GM12878 (cell line): ENCODE data around the gene MTX1. TPM values are rescaled to one million over a fixed set of nuclear protein-coding genes. Genes with fewer than 3 reads are reported as not detected.

Experiments
- CHD1 ChIP-seq: IDR thresholded peaks from 2 replicates; pipeline ENCODE4 v1.6.1; 2012; ENCODE audit warnings: low read depth, low read length, improper control_type of control experiment
- ETV6 ChIP-seq, 2 experiments: fragments of 450-650 bp in 1 of 2; IDR thresholded peaks in 1 of 2; conservative IDR thresholded peaks in 1 of 2; 2 replicates each; pipeline ENCODE4 v1.6.1; 2014; ENCODE audit warnings: antibody characterized with exemption in 1 of 2, borderline replicate concordance in 1 of 2, low read depth in 1 of 2, mild to moderate bottlenecking in 1 of 2, moderate library complexity in 1 of 2
- HCFC1 ChIP-seq: fragments of 150-350 bp; IDR thresholded peaks from 2 replicates; pipeline ENCODE4 v1.6.1; 2014; ENCODE audit warnings: low read length
- IRF4 ChIP-seq: IDR thresholded peaks from 2 replicates; pipeline ENCODE4 v1.6.1; 2011; ENCODE audit warnings: low read depth, low read length
- MEF2B ChIP-seq: fragments of 450-650 bp; IDR thresholded peaks from 2 replicates; pipeline ENCODE4 v1.6.1; 2018; ENCODE audit warnings: mild to moderate bottlenecking, moderate library complexity; ENCODE audit not compliant: partially characterized antibody, poor library complexity, severe bottlenecking
- NBN ChIP-seq: fragments of 450-650 bp; IDR thresholded peaks from 2 replicates; pipeline ENCODE4 v1.6.1; 2016
- NFIC ChIP-seq: IDR thresholded peaks from 2 replicates; pipeline ENCODE4 v1.6.1; 2012; ENCODE audit warnings: low read depth, mild to moderate bottlenecking, inconsistent platforms, low read length, moderate library complexity
- RAD51 ChIP-seq: fragments of 450-650 bp; IDR thresholded peaks from 2 replicates; pipeline ENCODE4 v1.6.1; 2016; ENCODE audit warnings: moderate library complexity, mild to moderate bottlenecking, inconsistent platforms
- RBBP5 ChIP-seq: fragments of 200-600 bp; sonication (generic); conservative IDR thresholded peaks from 2 replicates; pipeline ENCODE4 v1.6.1; 2016
- RFX5 ChIP-seq: IDR thresholded peaks from 2 replicates; pipeline ENCODE4 v1.6.1; 2011; ENCODE audit warnings: low read depth, low read length, improper control_type of control experiment
- TBL1XR1 ChIP-seq: IDR thresholded peaks from 2 replicates; pipeline ENCODE4 v1.6.1; 2012; ENCODE audit warnings: low read depth, low read length, improper control_type of control experiment
- ZNF384 ChIP-seq: IDR thresholded peaks from 2 replicates; pipeline ENCODE4 v1.6.1; 2012; ENCODE audit warnings: low read depth, mild to moderate bottlenecking, low read length, improper control_type of control experiment, borderline replicate concordance
- polyA plus RNA-seq, 11 experiments: library from polyadenylated mRNA; depleted of rRNA in 4 of 11; unstranded in 6 of 11; stranded (reverse) in 5 of 11; fragments of >200 nt; fragmentation: Nextera tagmentation in 4 of 11; fragmentation: Illumina TruSeq in 1 of 11; extraction: Ambion mirVana in 4 of 11; extraction: Trizol in 1 of 11; gene quantifications; 1 replicate in 1 of 11; 2 replicates in 10 of 11; pipeline versions ENCODE4 v1.2.1 to v1.2.3, GENCODE V29; 2011 to 2016; ENCODE audit warnings: inconsistent platforms in 2 of 11, missing spikeins in 2 of 11, low read depth in 1 of 11
- total RNA-seq, 4 experiments: library from RNA; depleted of rRNA in 3 of 4; stranded (reverse); fragments of >200 nt in 3 of 4; fragmentation: Illumina TruSeq in 1 of 4; extraction: Trizol in 1 of 4; gene quantifications; 2 replicates each; pipeline versions ENCODE4 v1.2.1 to v1.2.3, GENCODE V29; 2013 to 2021
- TF ChIP-seq, protein P1 (sequence below): fragments of 450-650 bp; IDR thresholded peaks from 2 replicates; pipeline ENCODE4 v1.6.1; 2018; ENCODE audit warnings: borderline replicate concordance, mild to moderate bottlenecking; ENCODE audit not compliant: partially characterized antibody

MTX1 gene
- total and polyA plus RNA-seq, 10 of the 15 experiments (the other 5 are each of a cell fraction or from before 2014, with no cell fraction given) = 15.8 to 92.0 (median 49.1) TPM

DNA sequence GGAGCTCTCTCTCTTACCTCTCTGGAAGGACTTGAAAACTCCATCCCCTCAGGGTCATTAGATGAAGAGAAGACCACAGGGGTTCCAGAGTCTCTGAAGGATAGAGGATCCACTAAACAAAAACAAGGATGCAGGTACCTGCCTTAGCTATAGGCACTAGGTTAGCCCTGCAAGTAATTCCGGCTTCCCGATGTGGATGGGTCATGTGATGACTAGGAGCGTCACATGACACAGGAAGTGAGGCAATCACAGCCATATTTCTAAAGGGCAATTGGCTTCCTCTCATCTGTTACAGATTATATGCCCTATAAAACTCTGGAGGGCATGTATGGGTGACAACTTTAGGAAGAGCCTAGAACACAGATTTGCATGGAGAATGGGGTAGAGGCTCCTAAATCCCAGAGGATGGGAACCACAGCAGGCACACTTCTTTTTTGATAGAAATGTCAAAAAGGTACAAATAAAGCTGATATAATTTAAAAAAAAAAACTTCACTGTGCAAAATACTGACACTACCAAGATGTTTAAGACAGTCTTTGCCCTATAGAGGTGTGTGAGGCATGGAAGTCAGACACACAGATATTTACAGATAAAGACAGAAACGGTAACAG, 32.7 kb downstream of the MTX1 start (continued):
- TF ChIP-seq, protein P1, sequence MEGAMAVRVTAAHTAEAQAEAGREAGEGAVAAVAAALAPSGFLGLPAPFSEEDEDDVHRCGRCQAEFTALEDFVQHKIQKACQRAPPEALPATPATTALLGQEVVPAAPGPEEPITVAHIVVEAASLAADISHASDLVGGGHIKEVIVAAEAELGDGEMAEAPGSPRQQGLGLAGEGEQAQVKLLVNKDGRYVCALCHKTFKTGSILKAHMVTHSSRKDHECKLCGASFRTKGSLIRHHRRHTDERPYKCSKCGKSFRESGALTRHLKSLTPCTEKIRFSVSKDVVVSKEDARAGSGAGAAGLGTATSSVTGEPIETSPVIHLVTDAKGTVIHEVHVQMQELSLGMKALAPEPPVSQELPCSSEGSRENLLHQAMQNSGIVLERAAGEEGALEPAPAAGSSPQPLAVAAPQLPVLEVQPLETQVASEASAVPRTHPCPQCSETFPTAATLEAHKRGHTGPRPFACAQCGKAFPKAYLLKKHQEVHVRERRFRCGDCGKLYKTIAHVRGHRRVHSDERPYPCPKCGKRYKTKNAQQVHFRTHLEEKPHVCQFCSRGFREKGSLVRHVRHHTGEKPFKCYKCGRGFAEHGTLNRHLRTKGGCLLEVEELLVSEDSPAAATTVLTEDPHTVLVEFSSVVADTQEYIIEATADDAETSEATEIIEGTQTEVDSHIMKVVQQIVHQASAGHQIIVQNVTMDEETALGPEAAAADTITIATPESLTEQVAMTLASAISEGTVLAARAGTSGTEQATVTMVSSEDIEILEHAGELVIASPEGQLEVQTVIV = peak; percentile 35
- TF ChIP-seq CHD1 = no peak
- peak; percentile 89 for TF ChIP-seq HCFC1
- peak; percentile 52; the same call in 1 of the 2 replicates for TF ChIP-seq ZNF384
- TF ChIP-seq NBN = peak; percentile 58; the same call in 1 of the 2 replicates
- peak; percentile 100 for TF ChIP-seq RAD51
- TF ChIP-seq MEF2B = no peak
- TF ChIP-seq ETV6 (conservative IDR thresholded peaks at IDR 0.05 in 1 of 2, IDR thresholded peaks at IDR 0.05 in 1 of 2; ENCODE audit: borderline replicate concordance in 1 of 2, low read depth in 1 of 2) = no peak
- no peak for TF ChIP-seq RBBP5
- TF ChIP-seq TBL1XR1 = peak; percentile 57; the same call in 1 of the 2 replicates
- 0 out of 2 replicates have a peak, but pooled peaks have one; percentile 8 for TF ChIP-seq IRF4
- no peak for TF ChIP-seq RFX5
- TF ChIP-seq NFIC = peak; percentile 71
